K562 (cell line): ENCODE measurements around the gene AMIGO1. TPM values are rescaled to one million over a fixed set of nuclear protein-coding genes. Genes with fewer than 3 reads are reported as not detected.

Source experiments
- MEIS2 ChIP-seq: fragments of 450-650 bp; IDR thresholded peaks from 2 replicates; pipeline ENCODE4 v1.6.1; 2014; ENCODE audit warnings: mild to moderate bottlenecking; ENCODE audit not compliant: partially characterized antibody
- NUFIP1 ChIP-seq: fragments of 450-650 bp; IDR thresholded peaks from 2 replicates; pipeline ENCODE4 v1.6.1; 2018; ENCODE audit not compliant: partially characterized antibody
- polyA plus RNA-seq, 8 experiments: library from polyadenylated mRNA; depleted of rRNA in 4 of 8; stranded (reverse) in 5 of 8; unstranded in 3 of 8; fragments of >200 nt; fragmentation: Nextera tagmentation in 2 of 8; fragmentation: Illumina TruSeq in 1 of 8; extraction: Ambion mirVana in 2 of 8; extraction: Trizol in 1 of 8; gene quantifications; 2 replicates each; pipeline versions ENCODE4 v1.2.1 to v1.2.3, GENCODE V29; 2011 to 2014; ENCODE audit warnings: inconsistent platforms in 1 of 8, missing spikeins in 1 of 8
- total RNA-seq, 7 experiments: library from RNA; depleted of rRNA in 6 of 7; stranded (reverse); fragments of >200 nt in 6 of 7; fragmentation: Illumina TruSeq in 2 of 7; extraction: Trizol in 2 of 7; gene quantifications; 2 replicates each; pipeline versions ENCODE4 v1.2.1 to v1.2.3, GENCODE V29; 2011 to 2021; ENCODE audit warnings: low replicate concordance in 1 of 7
- TF ChIP-seq, protein P1 (sequence below): fragments of 450-650 bp; IDR thresholded peaks from 2 replicates; pipeline ENCODE4 v1.6.1; 2018; ENCODE audit not compliant: partially characterized antibody
- TF ChIP-seq, protein P2 (sequence below), 2 experiments: fragments of 450-650 bp in 1 of 2; sonication (generic) in 1 of 2; formaldehyde crosslinking in 1 of 2; IDR thresholded peaks; 2 replicates each; pipeline versions ENCODE4 v1.7.1 to v1.9.0; 2016 to 2022; ENCODE audit warnings: inconsistent platforms in 1 of 2, mild to moderate bottlenecking in 1 of 2, missing genetic modification reagents in 1 of 2
- TF ChIP-seq, protein P3 (sequence below): fragments of 450-650 bp; formaldehyde crosslinking; IDR thresholded peaks from 2 replicates; pipeline ENCODE4 v1.4.0; 2020; ENCODE audit warnings: mild to moderate bottlenecking, moderate library complexity
- TF ChIP-seq, protein P4 (sequence below): sonication (generic); formaldehyde crosslinking; IDR thresholded peaks from 2 replicates; pipeline ENCODE4 v1.8.0; 2022; ENCODE audit warnings: missing genetic modification reagents, mild to moderate bottlenecking, borderline replicate concordance

Gene AMIGO1
- total and polyA plus RNA-seq, 9 of the 15 experiments (the other 6 are each of a cell fraction or from before 2014, with no cell fraction given): 0.24 to 1.0 (median 0.54) TPM

GRCh38 chr1:109482791-109483671, 26.5 kb downstream of the AMIGO1 start (continued):
- peak; percentile 48 for TF ChIP-seq MEIS2
- TF ChIP-seq, protein P1, sequence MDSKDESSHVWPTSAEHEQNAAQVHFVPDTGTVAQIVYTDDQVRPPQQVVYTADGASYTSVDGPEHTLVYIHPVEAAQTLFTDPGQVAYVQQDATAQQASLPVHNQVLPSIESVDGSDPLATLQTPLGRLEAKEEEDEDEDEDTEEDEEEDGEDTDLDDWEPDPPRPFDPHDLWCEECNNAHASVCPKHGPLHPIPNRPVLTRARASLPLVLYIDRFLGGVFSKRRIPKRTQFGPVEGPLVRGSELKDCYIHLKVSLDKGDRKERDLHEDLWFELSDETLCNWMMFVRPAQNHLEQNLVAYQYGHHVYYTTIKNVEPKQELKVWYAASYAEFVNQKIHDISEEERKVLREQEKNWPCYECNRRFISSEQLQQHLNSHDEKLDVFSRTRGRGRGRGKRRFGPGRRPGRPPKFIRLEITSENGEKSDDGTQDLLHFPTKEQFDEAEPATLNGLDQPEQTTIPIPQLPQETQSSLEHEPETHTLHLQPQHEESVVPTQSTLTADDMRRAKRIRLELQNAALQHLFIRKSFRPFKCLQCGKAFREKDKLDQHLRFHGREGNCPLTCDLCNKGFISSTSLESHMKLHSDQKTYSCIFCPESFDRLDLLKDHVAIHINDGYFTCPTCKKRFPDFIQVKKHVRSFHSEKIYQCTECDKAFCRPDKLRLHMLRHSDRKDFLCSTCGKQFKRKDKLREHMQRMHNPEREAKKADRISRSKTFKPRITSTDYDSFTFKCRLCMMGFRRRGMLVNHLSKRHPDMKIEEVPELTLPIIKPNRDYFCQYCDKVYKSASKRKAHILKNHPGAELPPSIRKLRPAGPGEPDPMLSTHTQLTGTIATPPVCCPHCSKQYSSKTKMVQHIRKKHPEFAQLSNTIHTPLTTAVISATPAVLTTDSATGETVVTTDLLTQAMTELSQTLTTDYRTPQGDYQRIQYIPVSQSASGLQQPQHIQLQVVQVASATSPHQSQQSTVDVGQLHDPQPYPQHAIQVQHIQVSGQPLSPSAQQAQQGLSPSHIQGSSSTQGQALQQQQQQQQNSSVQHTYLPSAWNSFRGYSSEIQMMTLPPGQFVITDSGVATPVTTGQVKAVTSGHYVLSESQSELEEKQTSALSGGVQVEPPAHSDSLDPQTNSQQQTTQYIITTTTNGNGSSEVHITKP: peak; percentile 77
- no peak for TF ChIP-seq NUFIP1
- TF ChIP-seq, protein P2, sequence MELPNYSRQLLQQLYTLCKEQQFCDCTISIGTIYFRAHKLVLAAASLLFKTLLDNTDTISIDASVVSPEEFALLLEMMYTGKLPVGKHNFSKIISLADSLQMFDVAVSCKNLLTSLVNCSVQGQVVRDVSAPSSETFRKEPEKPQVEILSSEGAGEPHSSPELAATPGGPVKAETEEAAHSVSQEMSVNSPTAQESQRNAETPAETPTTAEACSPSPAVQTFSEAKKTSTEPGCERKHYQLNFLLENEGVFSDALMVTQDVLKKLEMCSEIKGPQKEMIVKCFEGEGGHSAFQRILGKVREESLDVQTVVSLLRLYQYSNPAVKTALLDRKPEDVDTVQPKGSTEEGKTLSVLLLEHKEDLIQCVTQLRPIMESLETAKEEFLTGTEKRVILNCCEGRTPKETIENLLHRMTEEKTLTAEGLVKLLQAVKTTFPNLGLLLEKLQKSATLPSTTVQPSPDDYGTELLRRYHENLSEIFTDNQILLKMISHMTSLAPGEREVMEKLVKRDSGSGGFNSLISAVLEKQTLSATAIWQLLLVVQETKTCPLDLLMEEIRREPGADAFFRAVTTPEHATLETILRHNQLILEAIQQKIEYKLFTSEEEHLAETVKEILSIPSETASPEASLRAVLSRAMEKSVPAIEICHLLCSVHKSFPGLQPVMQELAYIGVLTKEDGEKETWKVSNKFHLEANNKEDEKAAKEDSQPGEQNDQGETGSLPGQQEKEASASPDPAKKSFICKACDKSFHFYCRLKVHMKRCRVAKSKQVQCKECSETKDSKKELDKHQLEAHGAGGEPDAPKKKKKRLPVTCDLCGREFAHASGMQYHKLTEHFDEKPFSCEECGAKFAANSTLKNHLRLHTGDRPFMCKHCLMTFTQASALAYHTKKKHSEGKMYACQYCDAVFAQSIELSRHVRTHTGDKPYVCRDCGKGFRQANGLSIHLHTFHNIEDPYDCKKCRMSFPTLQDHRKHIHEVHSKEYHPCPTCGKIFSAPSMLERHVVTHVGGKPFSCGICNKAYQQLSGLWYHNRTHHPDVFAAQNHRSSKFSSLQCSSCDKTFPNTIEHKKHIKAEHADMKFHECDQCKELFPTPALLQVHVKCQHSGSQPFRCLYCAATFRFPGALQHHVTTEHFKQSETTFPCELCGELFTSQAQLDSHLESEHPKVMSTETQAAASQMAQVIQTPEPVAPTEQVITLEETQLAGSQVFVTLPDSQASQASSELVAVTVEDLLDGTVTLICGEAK (IDR thresholded peaks at IDR 0.05): 0 out of 2 replicates have a peak, but pooled peaks have one; percentile 23
- TF ChIP-seq, protein P2 (CRISPR knock-in tag; IDR thresholded peaks at IDR 0.05): no peak
- TF ChIP-seq, protein P3, sequence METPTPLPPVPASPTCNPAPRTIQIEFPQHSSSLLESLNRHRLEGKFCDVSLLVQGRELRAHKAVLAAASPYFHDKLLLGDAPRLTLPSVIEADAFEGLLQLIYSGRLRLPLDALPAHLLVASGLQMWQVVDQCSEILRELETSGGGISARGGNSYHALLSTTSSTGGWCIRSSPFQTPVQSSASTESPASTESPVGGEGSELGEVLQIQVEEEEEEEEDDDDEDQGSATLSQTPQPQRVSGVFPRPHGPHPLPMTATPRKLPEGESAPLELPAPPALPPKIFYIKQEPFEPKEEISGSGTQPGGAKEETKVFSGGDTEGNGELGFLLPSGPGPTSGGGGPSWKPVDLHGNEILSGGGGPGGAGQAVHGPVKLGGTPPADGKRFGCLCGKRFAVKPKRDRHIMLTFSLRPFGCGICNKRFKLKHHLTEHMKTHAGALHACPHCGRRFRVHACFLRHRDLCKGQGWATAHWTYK (CRISPR knock-in tag): 0 out of 2 replicates have a peak, but pooled peaks have one; percentile 44
- TF ChIP-seq, protein P4, sequence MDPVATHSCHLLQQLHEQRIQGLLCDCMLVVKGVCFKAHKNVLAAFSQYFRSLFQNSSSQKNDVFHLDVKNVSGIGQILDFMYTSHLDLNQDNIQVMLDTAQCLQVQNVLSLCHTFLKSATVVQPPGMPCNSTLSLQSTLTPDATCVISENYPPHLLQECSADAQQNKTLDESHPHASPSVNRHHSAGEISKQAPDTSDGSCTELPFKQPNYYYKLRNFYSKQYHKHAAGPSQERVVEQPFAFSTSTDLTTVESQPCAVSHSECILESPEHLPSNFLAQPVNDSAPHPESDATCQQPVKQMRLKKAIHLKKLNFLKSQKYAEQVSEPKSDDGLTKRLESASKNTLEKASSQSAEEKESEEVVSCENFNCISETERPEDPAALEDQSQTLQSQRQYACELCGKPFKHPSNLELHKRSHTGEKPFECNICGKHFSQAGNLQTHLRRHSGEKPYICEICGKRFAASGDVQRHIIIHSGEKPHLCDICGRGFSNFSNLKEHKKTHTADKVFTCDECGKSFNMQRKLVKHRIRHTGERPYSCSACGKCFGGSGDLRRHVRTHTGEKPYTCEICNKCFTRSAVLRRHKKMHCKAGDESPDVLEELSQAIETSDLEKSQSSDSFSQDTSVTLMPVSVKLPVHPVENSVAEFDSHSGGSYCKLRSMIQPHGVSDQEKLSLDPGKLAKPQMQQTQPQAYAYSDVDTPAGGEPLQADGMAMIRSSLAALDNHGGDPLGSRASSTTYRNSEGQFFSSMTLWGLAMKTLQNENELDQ (CRISPR knock-in tag): no peak
